DND-41 (cell line): ENCODE measurements around the gene SLC8A2.

Source experiments
- EZH2 ChIP-seq: IDR thresholded peaks from 3 replicates; pipeline ENCODE4 v1.6.1; 2012; ENCODE audit warnings: borderline replicate concordance, low read depth, mild to moderate bottlenecking, moderate library complexity, low read length, inconsistent platforms; ENCODE audit not compliant: severe bottlenecking
- TF ChIP-seq, protein P1 (sequence below): IDR thresholded peaks from 2 replicates; pipeline ENCODE4 v1.5.1; 2012; ENCODE audit warnings: borderline replicate concordance, low read length, moderate library complexity, mild to moderate bottlenecking; ENCODE audit not compliant: poor library complexity, severe bottlenecking; ENCODE audit errors: extremely low read depth

DNA sequence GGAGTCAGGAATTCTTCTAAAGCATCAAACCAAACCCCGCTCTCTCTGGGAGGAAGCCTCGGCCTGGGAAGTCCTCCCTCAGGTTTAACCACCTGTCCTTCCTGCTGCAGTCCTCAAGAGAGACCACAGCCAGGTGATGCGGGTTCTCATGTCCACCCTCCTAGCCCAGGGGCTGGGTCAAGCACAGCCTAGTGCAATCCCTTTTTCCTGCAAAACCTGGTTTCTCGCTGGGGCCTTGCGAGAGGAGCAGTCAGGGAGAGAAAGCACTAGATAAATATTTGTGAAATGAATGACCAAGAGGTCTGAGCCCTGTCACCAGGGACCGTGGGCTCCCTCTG, 2.4 kb downstream of the SLC8A2 start:
- TF ChIP-seq, protein P1, sequence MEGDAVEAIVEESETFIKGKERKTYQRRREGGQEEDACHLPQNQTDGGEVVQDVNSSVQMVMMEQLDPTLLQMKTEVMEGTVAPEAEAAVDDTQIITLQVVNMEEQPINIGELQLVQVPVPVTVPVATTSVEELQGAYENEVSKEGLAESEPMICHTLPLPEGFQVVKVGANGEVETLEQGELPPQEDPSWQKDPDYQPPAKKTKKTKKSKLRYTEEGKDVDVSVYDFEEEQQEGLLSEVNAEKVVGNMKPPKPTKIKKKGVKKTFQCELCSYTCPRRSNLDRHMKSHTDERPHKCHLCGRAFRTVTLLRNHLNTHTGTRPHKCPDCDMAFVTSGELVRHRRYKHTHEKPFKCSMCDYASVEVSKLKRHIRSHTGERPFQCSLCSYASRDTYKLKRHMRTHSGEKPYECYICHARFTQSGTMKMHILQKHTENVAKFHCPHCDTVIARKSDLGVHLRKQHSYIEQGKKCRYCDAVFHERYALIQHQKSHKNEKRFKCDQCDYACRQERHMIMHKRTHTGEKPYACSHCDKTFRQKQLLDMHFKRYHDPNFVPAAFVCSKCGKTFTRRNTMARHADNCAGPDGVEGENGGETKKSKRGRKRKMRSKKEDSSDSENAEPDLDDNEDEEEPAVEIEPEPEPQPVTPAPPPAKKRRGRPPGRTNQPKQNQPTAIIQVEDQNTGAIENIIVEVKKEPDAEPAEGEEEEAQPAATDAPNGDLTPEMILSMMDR: no peak
- TF ChIP-seq EZH2: no peak
